WI38 (cell line): ENCODE measurements around the gene SF3B1.

Source experiments
- H3K4me3 ChIP-seq: 2 replicates; pipeline ENCODE4 v1.5.1; 2011; ENCODE audit warnings: low read depth, mild to moderate bottlenecking, control low read depth, low read length
- CTCF ChIP-seq: IDR thresholded peaks from 2 replicates; pipeline ENCODE4 v1.5.1; 2012; ENCODE audit warnings: low read depth, mild to moderate bottlenecking, control low read depth, low read length

The SF3B1 gene

GRCh38 chr2:197431858-197432257 is 3.0 kb downstream of the SF3B1 start:
- no peak for TF ChIP-seq CTCF
- no peak overlapping the region for H3K4me3 ChIP-seq

GRCh38 chr2:197427986-197428385 is 6.8 kb downstream of the SF3B1 start:
- no peak for TF ChIP-seq CTCF
- no peak overlapping the region for H3K4me3 ChIP-seq

DNA sequence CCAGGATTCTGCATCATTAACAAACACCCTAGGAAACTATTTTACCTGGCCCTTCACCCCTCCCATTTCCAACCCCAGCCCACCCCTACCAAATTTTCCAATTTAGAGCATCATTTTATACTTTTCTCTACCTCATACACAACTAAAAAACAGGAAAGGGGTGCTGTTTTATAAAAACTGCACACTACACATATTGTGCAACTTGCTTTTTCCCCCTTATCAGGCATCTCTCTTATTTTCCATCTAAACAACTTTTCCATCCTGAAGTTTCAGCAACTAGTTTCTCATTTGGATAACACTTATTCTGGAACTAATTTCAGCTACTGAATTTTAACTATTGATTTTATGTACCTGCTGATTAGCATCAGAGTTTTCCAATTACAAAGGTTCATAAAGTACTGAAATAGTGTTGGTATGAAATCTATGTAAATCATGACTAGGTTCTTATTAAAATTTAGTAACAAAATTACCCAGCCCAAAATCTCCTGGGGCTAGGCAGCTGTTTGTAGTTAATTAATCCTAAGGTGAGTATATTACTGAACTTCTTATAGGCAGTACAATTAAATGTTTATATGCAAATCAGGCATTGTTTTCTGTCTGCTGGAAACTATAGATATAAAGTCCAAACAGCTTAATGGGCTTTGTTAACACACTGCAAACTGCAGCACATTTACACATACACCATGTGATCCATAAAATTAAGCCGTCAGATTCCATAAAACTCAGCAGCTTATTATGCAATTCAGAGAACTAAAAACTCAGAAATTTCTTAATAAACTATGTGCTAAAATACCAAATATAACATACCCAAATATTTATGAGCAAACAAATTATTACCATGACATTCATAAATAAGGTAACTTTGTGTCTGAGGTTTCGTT is 7.9 kb downstream of the SF3B1 start:
- no peak overlapping the region for H3K4me3 ChIP-seq
- TF ChIP-seq CTCF, result no peak

DNA sequence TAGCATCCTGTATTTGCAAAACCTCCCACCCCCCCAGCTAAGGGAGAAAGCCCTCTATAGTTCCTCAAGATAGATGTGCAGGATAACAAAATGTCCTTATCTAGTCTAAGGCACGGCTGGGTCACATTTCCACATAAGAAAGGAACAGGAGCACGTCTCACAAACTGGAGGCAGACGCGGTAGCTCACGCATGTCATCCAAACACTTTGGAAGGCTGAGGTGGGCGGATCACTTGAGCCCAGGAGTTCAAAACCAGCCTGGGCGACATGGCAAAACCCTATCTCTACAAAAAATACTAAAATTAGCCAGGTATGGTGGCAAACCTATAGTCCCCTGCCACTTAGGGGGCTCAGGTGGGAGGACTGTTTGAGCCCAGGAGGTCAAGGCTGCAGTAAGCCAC is 9.3 kb downstream of the SF3B1 start:
- no peak for TF ChIP-seq CTCF
- H3K4me3 ChIP-seq, result no peak overlapping the region

- no peak overlapping the region for H3K4me3 ChIP-seq
- no peak for TF ChIP-seq CTCF
These were observed 11.5 kb downstream of the SF3B1 start for GRCh38 chr2:197423307-197423706.

DNA sequence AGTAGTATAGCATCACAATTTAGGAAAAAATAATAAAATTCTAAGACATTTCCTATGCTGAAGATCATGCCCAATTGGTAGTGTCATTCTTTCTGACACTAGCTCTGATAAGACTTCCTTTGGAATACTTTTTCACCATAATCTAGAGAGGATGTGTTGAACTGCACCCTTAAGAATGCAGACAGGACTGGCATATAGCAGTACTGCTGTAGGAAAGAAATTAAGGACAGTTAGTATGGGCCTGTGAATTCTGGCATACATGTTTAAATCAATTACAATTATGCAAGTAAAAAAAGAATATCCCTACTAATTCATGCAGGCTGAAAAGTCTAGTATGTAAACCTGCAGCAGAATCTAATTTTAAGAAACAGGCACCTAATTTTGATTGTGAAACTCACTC is 15.4 kb downstream of the SF3B1 start:
- H3K4me3 ChIP-seq, result no peak overlapping the region
- no peak for TF ChIP-seq CTCF

DNA sequence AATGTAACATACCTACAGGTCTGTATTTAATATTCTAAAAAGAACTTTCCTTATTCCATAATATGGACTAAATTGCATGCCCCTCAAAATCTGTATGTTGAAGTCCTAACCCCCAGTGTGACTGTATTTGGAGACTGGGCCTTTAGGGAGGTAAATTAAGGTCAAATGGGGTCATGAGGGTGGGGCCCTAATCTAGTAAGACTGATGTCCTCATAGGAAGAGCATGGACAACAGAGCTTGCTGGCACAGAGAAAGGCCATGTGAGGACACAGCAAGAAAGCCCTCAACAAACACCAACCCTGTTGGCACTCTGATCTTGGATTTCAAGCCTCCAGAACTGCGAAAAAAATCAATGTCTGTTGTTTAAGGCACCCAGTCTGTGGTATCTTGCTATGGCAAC is 18.6 kb downstream of the SF3B1 start:
- no peak for TF ChIP-seq CTCF
- H3K4me3 ChIP-seq, result no peak overlapping the region
